HepG2 (cell line): Measurements from ENCODE around the gene TRIM23. TPM values are rescaled to one million over a fixed set of nuclear protein-coding genes. Genes with fewer than 3 reads are reported as not detected.

Experiments
- ATAC-seq: fragments of 200-7000 bp; cut with Tn5 transposase; 3 replicates; pipeline ENCODE4 v1.9.1; 2020; ENCODE audit warnings: mild to moderate bottlenecking, moderate library complexity
- BruUV-seq: library from RNA; stranded (reverse); fragments of 400-500 nt; replicated peaks from 2 replicates; lab custom pipeline; 2021; lab: Mats Ljungman, UMichigan
- CTCF ChIA-PET: fragments of 300-600 bp; formaldehyde crosslinking; extraction: SDS; loops from one replicate; lab custom pipeline; 2021; ENCODE audit warnings: low total read pairs, inconsistent platforms, low intra/inter-chr PET ratio; lab: Yijun Ruan, JAX
- POLR2A ChIA-PET: fragments of 350-600 bp; sonication (Branson Sonifier 250); formaldehyde crosslinking; loops from one replicate; lab custom pipeline; 2020; ENCODE audit warnings: antibody characterized with exemption, inconsistent platforms; lab: Yijun Ruan, JAX
- DNase-seq: peaks from one replicate; pipeline ENCODE4 v3.0.0-alpha.2; 2015; ENCODE audit warnings: low spot score
- FAIRE-seq: peaks from 3 replicates; lab custom pipeline; 2011; peaks lifted over from hg19 to GRCh38; lab: Jason Lieb, UNC
- H2AFZ ChIP-seq: one replicate; pipeline ENCODE4 v1.6.1; 2011; ENCODE audit warnings: low read length, inconsistent platforms
- H3K27ac ChIP-seq: fragments of 300-600 bp; 3 replicates; pipeline ENCODE4 v1.8.0; 2011; ENCODE audit warnings: mixed run types, mild to moderate bottlenecking, mixed read lengths, low read length, inconsistent platforms; ENCODE audit not compliant: insufficient read depth; ENCODE audit errors: extremely low read length
- H3K27me3 ChIP-seq, 2 experiments: fragments of 200-600 bp in 1 of 2; 2 replicates in 1 of 2; 3 replicates in 1 of 2; pipeline versions ENCODE4 v1.6.0 to v1.8.0; 2011; ENCODE audit warnings: low read length in 2 of 2, mild to moderate bottlenecking in 2 of 2, moderate library complexity in 2 of 2, inconsistent platforms in 1 of 2; ENCODE audit not compliant: insufficient read depth in 2 of 2, control insufficient read depth in 1 of 2
- H3K36me3 ChIP-seq, 2 experiments: fragments of 200-600 bp in 1 of 2; replicated peaks in 1 of 2; 2 replicates in 1 of 2; 3 replicates in 1 of 2; pipeline versions ENCODE4 v1.5.1 to v1.8.0; 2011; ENCODE audit warnings: low read length in 2 of 2, inconsistent platforms in 1 of 2; ENCODE audit not compliant: insufficient read depth in 2 of 2, control insufficient read depth in 1 of 2
- H3K4me1 ChIP-seq: 2 replicates; pipeline ENCODE4 v1.5.1; 2012; ENCODE audit warnings: low read length, inconsistent platforms; ENCODE audit not compliant: insufficient read depth
- H3K4me2 ChIP-seq: 2 replicates; pipeline ENCODE4 v1.6.0; 2011; ENCODE audit warnings: low read depth, low read length, inconsistent platforms
- H3K4me3 ChIP-seq, 3 experiments: fragments of 200-600 bp in 1 of 3; sonication (generic), shearing (Covaris generic) in 1 of 3; replicated peaks in 1 of 3; 2 replicates each; pipeline ENCODE4 v1.5.1; 2011 to 2016; ENCODE audit warnings: low read length in 3 of 3, inconsistent platforms in 2 of 3, low read depth in 2 of 3, mild to moderate bottlenecking in 2 of 3, control low read depth in 1 of 3, mixed read lengths in 1 of 3; ENCODE audit not compliant: insufficient read depth in 1 of 3
- H3K79me2 ChIP-seq: one replicate; pipeline ENCODE4 v1.6.1; 2011; ENCODE audit warnings: low read length, inconsistent platforms; ENCODE audit not compliant: insufficient read depth
- H3K9ac ChIP-seq: 2 replicates; pipeline ENCODE4 v1.6.0; 2011; ENCODE audit warnings: mild to moderate bottlenecking, low read depth, low read length, inconsistent platforms; ENCODE audit not compliant: insufficient read depth
- H3K9me3 ChIP-seq: 2 replicates; pipeline ENCODE4 v1.5.1; 2012; ENCODE audit warnings: mild to moderate bottlenecking, low read length
- H4K20me1 ChIP-seq: 2 replicates; pipeline ENCODE4 v1.6.0; 2011; ENCODE audit warnings: inconsistent platforms, mild to moderate bottlenecking, low read length, moderate library complexity; ENCODE audit not compliant: insufficient read depth
- ATF2 ChIP-seq: sonication (generic); formaldehyde crosslinking; IDR thresholded peaks from 2 replicates; pipeline ENCODE4 v1.4.0; 2020; ENCODE audit warnings: missing genetic modification reagents
- FOXA1 ChIP-seq, 2 experiments: fragments of 450-650 bp in 1 of 2; sonication (generic) in 1 of 2; formaldehyde crosslinking in 1 of 2; IDR thresholded peaks; 2 replicates each; pipeline versions ENCODE4 v1.4.0 to v1.6.1; 2016 to 2020; ENCODE audit warnings: missing genetic modification reagents in 1 of 2
- FOXJ3 ChIP-seq: sonication (generic); formaldehyde crosslinking; IDR thresholded peaks from 2 replicates; pipeline ENCODE4 v1.4.0; 2020; ENCODE audit warnings: missing genetic modification reagents, mild to moderate bottlenecking, borderline replicate concordance
- HDAC2 ChIP-seq: sonication (generic); formaldehyde crosslinking; IDR thresholded peaks from 2 replicates; pipeline ENCODE4 v1.4.0; 2020; ENCODE audit warnings: missing genetic modification reagents
- HNF1B ChIP-seq: sonication (generic); formaldehyde crosslinking; IDR thresholded peaks from 2 replicates; pipeline ENCODE4 v1.5.1; 2020; ENCODE audit warnings: mild to moderate bottlenecking, moderate library complexity, missing genetic modification reagents
- KLF13 ChIP-seq: sonication (generic); formaldehyde crosslinking; IDR thresholded peaks from 2 replicates; pipeline ENCODE4 v1.4.0; 2020; ENCODE audit warnings: mild to moderate bottlenecking, missing genetic modification reagents
- MATR3 ChIP-seq: sonication (generic); formaldehyde crosslinking; IDR thresholded peaks from 2 replicates; pipeline ENCODE4 v1.4.0; 2020; ENCODE audit warnings: missing genetic modification reagents
- MTF1 ChIP-seq: sonication (generic); formaldehyde crosslinking; IDR thresholded peaks from 2 replicates; pipeline ENCODE4 v1.5.0; 2020; ENCODE audit warnings: missing genetic modification reagents
- POGZ ChIP-seq: sonication (generic); formaldehyde crosslinking; IDR thresholded peaks from 2 replicates; pipeline ENCODE4 v1.4.0; 2020; ENCODE audit warnings: mild to moderate bottlenecking, missing genetic modification reagents
- RXRA ChIP-seq: sonication (generic); formaldehyde crosslinking; IDR thresholded peaks from 2 replicates; pipeline ENCODE4 v1.5.1; 2020; ENCODE audit warnings: missing genetic modification reagents
- SCMH1 ChIP-seq: sonication (generic); formaldehyde crosslinking; IDR thresholded peaks from 2 replicates; pipeline ENCODE4 v1.9.0; 2021; ENCODE audit warnings: missing genetic modification reagents, mild to moderate bottlenecking, borderline replicate concordance
- SIX1 ChIP-seq: sonication (generic); formaldehyde crosslinking; IDR thresholded peaks from 2 replicates; pipeline ENCODE4 v1.4.0; 2020; ENCODE audit warnings: missing genetic modification reagents, borderline replicate concordance
- SOX13 ChIP-seq, 3 experiments: fragments of 450-650 bp in 1 of 3; sonication (generic) in 1 of 3; formaldehyde crosslinking in 1 of 3; IDR thresholded peaks in 2 of 3; conservative IDR thresholded peaks in 1 of 3; 2 replicates each; pipeline versions ENCODE4 v1.5.0 to v1.6.1; 2016 to 2020; ENCODE audit warnings: antibody characterized with exemption in 1 of 3, mild to moderate bottlenecking in 1 of 3, missing compliant biosample characterization in 1 of 3, missing genetic modification reagents in 1 of 3, moderate library complexity in 1 of 3
- TCF7 ChIP-seq: sonication (generic); IDR thresholded peaks from 2 replicates; pipeline ENCODE4 v1.6.1; 2016; ENCODE audit warnings: antibody characterized with exemption, low read depth
- ZNF253 ChIP-seq: sonication (generic); formaldehyde crosslinking; IDR thresholded peaks from 2 replicates; pipeline ENCODE4 v1.8.0; 2022; ENCODE audit warnings: mild to moderate bottlenecking, missing genetic modification reagents, borderline replicate concordance
- in situ Hi-C: cut with HindIII; loops from 2 replicates; pipeline ENCODE4 v1.10.0; 2017; ENCODE audit warnings: low pct_unique_long_range_greater_than_20kb; ENCODE audit not compliant: extremely low pct_ligation_motif_present
- intact Hi-C: fragments of 100-400 bp; cut with micrococcal nuclease; formaldehyde crosslinking; loops from one replicate; pipeline ENCODE4 v1.10.0; 2022; ENCODE audit not compliant: unreplicated experiment
- polyA plus RNA-seq, 8 experiments: library from polyadenylated mRNA; depleted of rRNA in 3 of 8; stranded (reverse) in 7 of 8; unstranded in 1 of 8; fragments of >200 nt; fragmentation: Illumina TruSeq in 4 of 8; extraction: Trizol in 4 of 8; gene quantifications; 2 replicates each; pipeline versions ENCODE4 v1.2.1 to v1.2.3, GENCODE V29; 2011 to 2016; ENCODE audit warnings: low read depth in 4 of 8, missing spikeins in 1 of 8, mixed read lengths in 1 of 8; ENCODE audit not compliant: insufficient read depth in 1 of 8
- total RNA-seq, 5 experiments: library from RNA; depleted of rRNA; stranded (reverse); fragments of >200 nt; fragmentation: Illumina TruSeq; extraction: Trizol; gene quantifications; 2 replicates each; pipeline ENCODE4 v1.2.3, GENCODE V29; 2016; ENCODE audit warnings: low read depth in 1 of 5

Gene TRIM23
- total and polyA plus RNA-seq, 2 of the 13 experiments (the other 11 are each of a cell fraction or from before 2014, with no cell fraction given): 4.6 to 11.4 TPM

GRCh38 chr5:65651144-65651543, 27.0 kb upstream of the TRIM23 start (continued):
- TF ChIP-seq SIX1 (peak; percentile 88; the same call in 1 of the 2 replicates), SOX13 (IDR thresholded peaks at IDR 0.05) (no peak), SOX13 (CRISPR knock-in tag; conservative IDR thresholded peaks at IDR 0.05 in 1 of 2, IDR thresholded peaks at IDR 0.05 in 1 of 2) (peak in 1 of 2 experiments; percentile 84; a peak in 2 of 4 replicates), FOXA1 (IDR thresholded peaks at IDR 0.05) (peak; percentile 77), FOXA1 (CRISPR knock-in tag; IDR thresholded peaks at IDR 0.05) (peak; percentile 72), FOXJ3 (CRISPR knock-in tag) (peak; percentile 51; the same call in 1 of the 2 replicates), ATF2 (CRISPR knock-in tag) (peak; percentile 29; the same call in 1 of the 2 replicates), RXRA (CRISPR knock-in tag) (0 out of 2 replicates have a peak, but pooled peaks have one; percentile 28), ZNF253 (CRISPR knock-in tag) (no peak), HNF1B (CRISPR knock-in tag) (0 out of 2 replicates have a peak, but pooled peaks have one; percentile 27), POGZ (CRISPR knock-in tag) (peak; percentile 91), HDAC2 (CRISPR knock-in tag) (peak; percentile 79)

GRCh38 chr5:65647941-65648340, 23.8 kb upstream of the TRIM23 start:
- peaks cover 20% of the 10 kb centered on the region for H3K4me1 ChIP-seq
- no peak for ATAC-seq
- no peaks in the 10 kb centered on the region for H3K27me3 ChIP-seq
- H3K36me3 ChIP-seq: no peaks in the 10 kb centered on the region
- H3K9ac ChIP-seq: no peak overlapping the region
- ChIA-PET POLR2A (no interaction called here), CTCF (no interaction called here)
- BruUV-seq: no TSS peak
- DNase-seq: no peak
- H3K9me3 ChIP-seq: no peaks in the 10 kb centered on the region
- no peaks in the 10 kb centered on the region for H4K20me1 ChIP-seq
- H3K4me2 ChIP-seq: no peak overlapping the region
- no peak overlapping the region for H2AFZ ChIP-seq
- H3K79me2 ChIP-seq: no peaks in the 10 kb centered on the region
- in situ Hi-C loops (no loop called here), intact Hi-C loops (no loop called here)
- no peak overlapping the region for H3K4me3 ChIP-seq
- FAIRE-seq: no peak
- no peak for TF ChIP-seq SCMH1 (CRISPR knock-in tag)
- TF ChIP-seq KLF13 (CRISPR knock-in tag): no peak
- TF ChIP-seq MTF1 (CRISPR knock-in tag): no peak
- TF ChIP-seq MATR3: no peak
- TF ChIP-seq TCF7: no peak
- H3K27ac ChIP-seq: no peak overlapping the region
